Gastrocnemius medialis (tissue), 4 donors: ENCODE data around the gene ERBB3. TPM values are rescaled to one million over a fixed set of nuclear protein-coding genes. Genes with fewer than 3 reads are reported as not detected.
A peak's percentile ranks its signal among the peaks of the same experiment; 100 is the strongest.

Source experiments
- ATAC-seq, 2 donors: fragments of 150-250 bp; one replicate each; pipeline ENCODE4 v1.9.1; 2016
- DNase-seq, 2 donors: peaks; one replicate each; pipeline ENCODE4 v3.0.0-alpha.2; 2019
- H3K27ac ChIP-seq, 4 donors: fragments of 200-600 bp; sonication (generic); 1 replicate in 1 of 4; 2 replicates in 3 of 4; pipeline ENCODE4 v1.5.1; 2016 to 2018; ENCODE audit warnings: mild to moderate bottlenecking in 2 of 4, moderate library complexity in 1 of 4
- H3K27me3 ChIP-seq, 3 donors: fragments of 200-600 bp; sonication (generic) in 2 of 3; 1 replicate in 1 of 3; 2 replicates in 2 of 3; pipeline versions ENCODE4 v1.5.1 to v1.6.0; 2016 to 2019; ENCODE audit warnings: mild to moderate bottlenecking in 1 of 3, moderate library complexity in 1 of 3
- H3K36me3 ChIP-seq, 2 donors: fragments of 200-600 bp; sonication (generic) in 1 of 2; one replicate each; pipeline ENCODE4 v1.5.1; 2017 to 2018
- H3K4me1 ChIP-seq, 2 donors: fragments of 200-600 bp; sonication (generic) in 1 of 2; one replicate each; pipeline ENCODE4 v1.5.1; 2016 to 2017; ENCODE audit warnings: mild to moderate bottlenecking in 2 of 2
- H3K4me3 ChIP-seq, 4 donors: fragments of 200-600 bp; sonication (generic) in 3 of 4; 1 replicate in 1 of 4; 2 replicates in 3 of 4; pipeline ENCODE4 v1.5.1; 2016 to 2019; ENCODE audit warnings: mild to moderate bottlenecking in 2 of 4
- H3K9me3 ChIP-seq, 3 donors: fragments of 200-600 bp; sonication (generic) in 2 of 3; 1 replicate in 1 of 3; 2 replicates in 2 of 3; pipeline ENCODE4 v1.5.1; 2016 to 2019
- CTCF ChIP-seq, 5 experiments: fragments of 450-650 bp in 3 of 5; fragments of 200-600 bp in 2 of 5; sonication (generic) in 2 of 5; IDR thresholded peaks in 4 of 5; conservative IDR thresholded peaks in 1 of 5; 1 replicate in 4 of 5; 2 replicates in 1 of 5; pipeline ENCODE4 v1.5.1; 2016 to 2019; ENCODE audit warnings: antibody characterized with exemption in 5 of 5, mild to moderate bottlenecking in 3 of 5, moderate library complexity in 3 of 5
- POLR2A ChIP-seq, 2 donors: fragments of 450-650 bp; IDR thresholded peaks; one replicate each; pipeline ENCODE4 v1.6.1; 2017; ENCODE audit warnings: antibody characterized with exemption in 2 of 2, mild to moderate bottlenecking in 2 of 2, moderate library complexity in 2 of 2
- in situ Hi-C, 4 donors: fragments of 200-750 bp; cut with MboI; loops; one replicate each; pipeline versions ENCODE4 v1.15.0 to v1.8.0; 2017; ENCODE audit warnings: low sequenced_read_pairs in 4 of 4
- intact Hi-C: fragments of 100-400 bp; cut with DNase I; formaldehyde crosslinking; loops from one replicate; pipeline ENCODE4 v1.15.1; 2023; ENCODE audit warnings: low total_unique reads
- total RNA-seq, 4 donors: library from RNA; depleted of rRNA; stranded (reverse); fragments of >200 nt; gene quantifications; one replicate each; pipeline versions ENCODE4 v1.1.0 to v1.2.3, GENCODE V29; 2016

Gene ERBB3
- total RNA-seq, 4 donors from 2014 or later, result 0.15 to 2.1 (median 1.1) TPM

GRCh38 chr12:56126732-56127239, 46.8 kb downstream of the ERBB3 start:
- peak overlapping the region; percentile 92 to 99 (median 98) for H3K27ac ChIP-seq
- in situ Hi-C loops, result loop anchor here in 3 of 4 donors (5.0 to 10.0 kb wide), 2 partner anchors 58 to 61 kb away; partner anchors contain the start of gene SMARCC2 (in 3 of the 3)
- no peaks in the 10 kb centered on the region for H3K27me3 ChIP-seq
- H3K4me1 ChIP-seq, result peaks cover 57 to 64% of the 10 kb centered on the region in 2 donors
- peaks cover 0 to 20% of the 10 kb centered on the region in 2 donors for H3K36me3 ChIP-seq
- H3K9me3 ChIP-seq, result no peaks in the 10 kb centered on the region
- no peak for TF ChIP-seq POLR2A (IDR thresholded peaks at IDR 0.05)
- H3K4me3 ChIP-seq, result no peak overlapping the region
- intact Hi-C loops, result loop anchor here (1.0 kb wide), 4 partner anchors 7 to 98 kb away; partner anchors contain the start of genes MYL6, NABP2 and SMARCC2
- ATAC-seq, result no peak
- no peak for DNase-seq

- intact Hi-C loops (loop anchor here (1.0 kb wide), 1 partner anchor 8 kb away; no protein-coding TSS in a partner anchor), in situ Hi-C loops (loop anchor here in 3 of 4 donors (5.0 to 10.0 kb wide), 2 partner anchors 57 to 60 kb away; partner anchors contain the start of gene SMARCC2 (in 3 of the 3))
- Histone ChIP-seq H3K4me3 (peak overlapping the region; percentile 39 to 95 (median 62)), H3K27ac (peak overlapping the region; percentile 92 to 99 (median 98)), H3K36me3 (peaks cover 0 to 27% of the 10 kb centered on the region in 2 donors), H3K9me3 (no peaks in the 10 kb centered on the region), H3K4me1 (peaks cover 50 to 57% of the 10 kb centered on the region in 2 donors), H3K27me3 (no peaks in the 10 kb centered on the region)
- no peak for ATAC-seq
- TF ChIP-seq POLR2A (IDR thresholded peaks at IDR 0.05) (no peak), CTCF (IDR thresholded peaks at IDR 0.05 in 4 of 5, conservative IDR thresholded peaks at IDR 0.05 in 1 of 5) (no peak)
- no peak for DNase-seq
Observed at GRCh38 chr12:56127485-56127887, 47.5 kb downstream of the ERBB3 start.

GRCh38 chr12:56127888-56128669, 48.1 kb downstream of the ERBB3 start, which contains the start of gene ESYT1:
TSS of gene ESYT1 (plus strand) at chr12:56128267. CDS start at chr12:56128320, 53 bp downstream.
- Histone ChIP-seq H3K27ac (peak within 1 kb of the TSS; percentile 92 to 99 (median 98)), H3K36me3 (peaks cover 0 to 29% of the 10 kb centered on the region in 2 donors), H3K27me3 (no peaks in the 10 kb centered on the region), H3K9me3 (no peaks in the 10 kb centered on the region), H3K4me3 (peak within 1 kb of the TSS; percentile 71 to 95 (median 88)), H3K4me1 (peaks cover 44 to 51% of the 10 kb centered on the region in 2 donors)
- DNase-seq, result peak; percentile 99 to 100
- peak in 1 of 5 experiments; percentile 13 for TF ChIP-seq CTCF (IDR thresholded peaks at IDR 0.05 in 4 of 5, conservative IDR thresholded peaks at IDR 0.05 in 1 of 5)
- peak; percentile 98 to 99 for TF ChIP-seq POLR2A (IDR thresholded peaks at IDR 0.05)
- in situ Hi-C loops (loop anchor here in 3 of 4 donors (5.0 to 10.0 kb wide), 2 partner anchors 57 to 59 kb away; partner anchors contain the start of gene SMARCC2 (in 3 of the 3)), intact Hi-C loops (loop anchor here (1.0 kb wide), 2 partner anchors 9 to 24 kb away; partner anchors contain the start of gene MYL6B)
- ATAC-seq, result peak; percentile 87

GRCh38 chr12:56128670-56129205, 48.8 kb downstream of the ERBB3 start:
- H3K4me1 ChIP-seq, result peaks cover 44 to 46% of the 10 kb centered on the region in 2 donors
- H3K9me3 ChIP-seq, result no peaks in the 10 kb centered on the region
- peak overlapping the region; percentile 71 to 95 (median 88) for H3K4me3 ChIP-seq
- in situ Hi-C loops, result loop anchor here in 3 of 4 donors (5.0 to 10.0 kb wide), 2 partner anchors 56 to 59 kb away; partner anchors contain the start of gene SMARCC2 (in 3 of the 3)
- H3K27ac ChIP-seq, result peak overlapping the region; percentile 92 to 99 (median 98)
- peaks cover 0 to 35% of the 10 kb centered on the region in 2 donors for H3K36me3 ChIP-seq
- no peaks in the 10 kb centered on the region for H3K27me3 ChIP-seq
- TF ChIP-seq CTCF (IDR thresholded peaks at IDR 0.05 in 4 of 5, conservative IDR thresholded peaks at IDR 0.05 in 1 of 5) (no peak), POLR2A (IDR thresholded peaks at IDR 0.05) (no peak)
- intact Hi-C loops, result loop anchor here (1.0 kb wide), 1 partner anchor 24 kb away; the partner anchor contains the start of gene MYL6B
- ATAC-seq (peak; percentile 7 to 8), DNase-seq (peak in 1 of 2 donors; percentile 39)
